Mucosa of descending colon (tissue), 3 donors: ENCODE data around the gene CGNL1. TPM values are rescaled to one million over a fixed set of nuclear protein-coding genes. Genes with fewer than 3 reads are reported as not detected.

ENCODE experiments used
- ATAC-seq: fragments of 200-7000 bp; cut with Tn5 transposase; one replicate; pipeline ENCODE4 v1.9.1; 2020; ENCODE audit warnings: mild to moderate bottlenecking, moderate library complexity
- DNase-seq, 3 donors: peaks; one replicate each; pipeline ENCODE4 v3.0.0-alpha.2; 2020
- H3K36me3 ChIP-seq: fragments of 200-600 bp; one replicate; pipeline ENCODE4 v1.8.0; 2021; ENCODE audit warnings: low read depth, mild to moderate bottlenecking
- H3K4me1 ChIP-seq: fragments of 200-600 bp; one replicate; pipeline ENCODE4 v1.8.0; 2021; ENCODE audit warnings: low read depth, mild to moderate bottlenecking
- H3K4me3 ChIP-seq: fragments of 200-600 bp; one replicate; pipeline ENCODE4 v1.8.0; 2021; ENCODE audit warnings: mild to moderate bottlenecking
- H3K9me3 ChIP-seq: fragments of 200-600 bp; one replicate; pipeline ENCODE4 v1.8.0; 2021; ENCODE audit warnings: mild to moderate bottlenecking
- CTCF ChIP-seq: fragments of 200-600 bp; IDR thresholded peaks from one replicate; pipeline ENCODE4 v1.8.0; 2022; ENCODE audit warnings: antibody characterized with exemption, mild to moderate bottlenecking
- intact Hi-C, 2 donors: fragments of 100-400 bp; cut with DNase I in 1 of 2; cut with micrococcal nuclease in 1 of 2; formaldehyde crosslinking; loops; one replicate each; pipeline versions ENCODE4 v1.11.0 to v1.11.1; 2022; cut with DNase I, micrococcal nuclease
- total RNA-seq, 3 donors: library from RNA; stranded (reverse); fragmentation: NEBNext Ultra II Directional in 2 of 3; extraction: Animal tissue kit (Norgen Biotek cat#: 25700) in 2 of 3; gene quantifications; one replicate each; pipeline versions ENCODE4 v1.2.1 to v1.2.4, GENCODE V29; 2021 to 2023
- donor health status: DM: no; HTN: no; CAD: no; lungs with moderate emphysema.
- donor health status: DM: no; HTN: no; CAD: no.
- donor health status: DM: no; HTN: yes; CAD: no.

CGNL1 gene
- total RNA-seq, 3 donors from 2014 or later = 3.3 to 4.5 (median 3.9) TPM

GRCh38 chr15:57445872-57446271 lies 69.6 kb downstream of the CGNL1 start:
- ATAC-seq = no peak

GRCh38 chr15:57446393-57446792 lies 70.1 kb downstream of the CGNL1 start:
- Histone ChIP-seq H3K9me3 (no peaks in the 10 kb centered on the region), H3K4me1 (no peaks in the 10 kb centered on the region), H3K36me3 (no peaks in the 10 kb centered on the region), H3K4me3 (no peak overlapping the region)
- DNase-seq (no peak), ATAC-seq (no peak)
- intact Hi-C loops = no loop called here
- no peak for TF ChIP-seq CTCF

More at GRCh38 chr15:57445872-57446271, 69.6 kb downstream of the CGNL1 start:
- DNase-seq = no peak
- H3K36me3 ChIP-seq = no peaks in the 10 kb centered on the region
- no peaks in the 10 kb centered on the region for H3K9me3 ChIP-seq
- no peak overlapping the region for H3K4me3 ChIP-seq
- no peaks in the 10 kb centered on the region for H3K4me1 ChIP-seq
- intact Hi-C loops = no loop called here
- TF ChIP-seq CTCF = no peak

- H3K9me3 ChIP-seq = no peaks in the 10 kb centered on the region
- DNase-seq (no peak), ATAC-seq (no peak)
- TF ChIP-seq CTCF = no peak
- H3K36me3 ChIP-seq = no peaks in the 10 kb centered on the region
- H3K4me3 ChIP-seq = no peak overlapping the region
- H3K4me1 ChIP-seq = no peaks in the 10 kb centered on the region
- intact Hi-C loops = no loop called here
Measured at GRCh38 chr15:57451555-57451954, 75.2 kb downstream of the CGNL1 start.

GRCh38 chr15:57452090-57452754 lies 75.9 kb downstream of the CGNL1 start:
- Histone ChIP-seq H3K4me1 (no peaks in the 10 kb centered on the region), H3K36me3 (no peaks in the 10 kb centered on the region), H3K9me3 (no peaks in the 10 kb centered on the region), H3K4me3 (no peak overlapping the region)
- intact Hi-C loops = no loop called here
- no peak for TF ChIP-seq CTCF
- ATAC-seq (no peak), DNase-seq (no peak)

- DNase-seq (no peak), ATAC-seq (no peak)
- no peaks in the 10 kb centered on the region for H3K9me3 ChIP-seq
- no peaks in the 10 kb centered on the region for H3K36me3 ChIP-seq
- no peak for TF ChIP-seq CTCF
- no peak overlapping the region for H3K4me3 ChIP-seq
- intact Hi-C loops = no loop called here
- H3K4me1 ChIP-seq = no peaks in the 10 kb centered on the region
Measured at GRCh38 chr15:57455929-57456328, 79.6 kb downstream of the CGNL1 start.

GRCh38 chr15:57456559-57456958 lies 80.3 kb downstream of the CGNL1 start:
- ATAC-seq (no peak), DNase-seq (no peak)
- no peaks in the 10 kb centered on the region for H3K36me3 ChIP-seq
- TF ChIP-seq CTCF = no peak
- H3K4me3 ChIP-seq = no peak overlapping the region
- no peaks in the 10 kb centered on the region for H3K4me1 ChIP-seq
- intact Hi-C loops = no loop called here
- H3K9me3 ChIP-seq = no peaks in the 10 kb centered on the region
